Measurements from ENCODE around the gene MAST4. TPM values are rescaled to one million over a fixed set of nuclear protein-coding genes. Genes with fewer than 3 reads are reported as not detected.

The MAST4 gene
- total RNA-seq, 2 donors from 2014 or later, result 9.5 to 20.8 TPM

DNA sequence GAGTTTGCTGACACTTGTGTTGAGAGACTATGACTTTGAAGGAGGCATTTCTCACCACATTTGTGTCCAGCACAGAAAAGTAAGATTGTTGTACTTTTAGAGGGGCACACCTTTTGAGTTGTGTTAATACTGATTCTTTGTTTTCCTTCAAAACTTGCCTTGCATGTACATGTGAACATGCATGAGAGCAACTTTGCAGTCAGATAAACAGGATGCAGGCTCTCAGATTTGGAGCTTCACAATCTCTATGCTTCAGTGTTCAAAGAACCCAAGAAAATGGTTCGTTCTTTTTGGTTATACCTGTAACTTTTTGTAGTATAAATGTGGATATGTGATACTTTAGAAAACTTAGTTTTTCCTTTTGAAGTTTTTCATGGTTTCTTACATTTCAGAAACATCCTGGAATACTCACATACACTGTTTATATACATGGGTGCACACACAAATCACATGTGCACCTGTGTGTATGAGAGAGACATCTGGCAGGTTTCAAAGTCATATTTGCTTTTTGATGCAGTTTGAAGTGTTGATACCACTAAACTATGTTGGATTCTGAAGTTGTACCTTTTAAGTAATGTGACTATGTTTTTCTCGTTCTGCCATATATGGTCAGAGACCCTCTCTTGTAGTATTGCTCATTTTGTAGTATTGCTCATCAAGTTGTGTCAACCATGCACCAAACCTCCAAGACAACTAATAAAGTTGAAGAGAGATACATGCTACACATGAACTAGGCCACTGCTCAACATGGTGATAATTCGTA lies 409.7 kb downstream of the MAST4 start:
- no peak for DNase-seq
- Histone ChIP-seq H3K4me1 (no peaks in the 10 kb centered on the region), H3K27ac (no peak overlapping the region), H3K4me3 (peak overlapping the region; percentile 41), H3K27me3 (no peaks in the 10 kb centered on the region), H3K9ac (ENCODE audit: low read depth in 2 of 2, low read length in 2 of 2) (peak overlapping the region in 1 of 2 donors; percentile 89), H3K9me3 (no peaks in the 10 kb centered on the region), H3K36me3 (no peaks in the 10 kb centered on the region)
- TF ChIP-seq, protein P1, sequence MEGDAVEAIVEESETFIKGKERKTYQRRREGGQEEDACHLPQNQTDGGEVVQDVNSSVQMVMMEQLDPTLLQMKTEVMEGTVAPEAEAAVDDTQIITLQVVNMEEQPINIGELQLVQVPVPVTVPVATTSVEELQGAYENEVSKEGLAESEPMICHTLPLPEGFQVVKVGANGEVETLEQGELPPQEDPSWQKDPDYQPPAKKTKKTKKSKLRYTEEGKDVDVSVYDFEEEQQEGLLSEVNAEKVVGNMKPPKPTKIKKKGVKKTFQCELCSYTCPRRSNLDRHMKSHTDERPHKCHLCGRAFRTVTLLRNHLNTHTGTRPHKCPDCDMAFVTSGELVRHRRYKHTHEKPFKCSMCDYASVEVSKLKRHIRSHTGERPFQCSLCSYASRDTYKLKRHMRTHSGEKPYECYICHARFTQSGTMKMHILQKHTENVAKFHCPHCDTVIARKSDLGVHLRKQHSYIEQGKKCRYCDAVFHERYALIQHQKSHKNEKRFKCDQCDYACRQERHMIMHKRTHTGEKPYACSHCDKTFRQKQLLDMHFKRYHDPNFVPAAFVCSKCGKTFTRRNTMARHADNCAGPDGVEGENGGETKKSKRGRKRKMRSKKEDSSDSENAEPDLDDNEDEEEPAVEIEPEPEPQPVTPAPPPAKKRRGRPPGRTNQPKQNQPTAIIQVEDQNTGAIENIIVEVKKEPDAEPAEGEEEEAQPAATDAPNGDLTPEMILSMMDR (IDR thresholded peaks at IDR 0.05), result no peak
- intact Hi-C loops (cut with DNase I), result loop anchor here (10.0 kb wide), 1 partner anchor 89 kb away; no protein-coding TSS in a partner anchor

DNA sequence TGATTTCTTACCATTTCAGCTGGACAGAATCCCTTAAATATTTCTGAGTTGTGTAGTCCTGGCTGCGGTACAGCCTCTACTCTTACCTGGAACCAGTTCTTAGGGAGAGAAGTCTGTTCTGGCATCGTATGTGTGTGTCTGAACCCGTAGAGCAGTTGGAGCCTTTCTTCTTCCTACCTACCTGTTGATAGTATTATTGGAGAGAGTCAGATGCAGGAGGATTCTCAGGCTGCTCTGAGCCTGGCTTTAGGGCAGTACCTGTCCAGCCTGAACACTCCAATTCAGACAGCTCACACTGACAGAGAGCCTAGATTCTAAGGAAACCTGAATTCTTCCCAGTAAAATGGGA lies 410.3 kb downstream of the MAST4 start:
- no peaks in the 10 kb centered on the region for H3K9me3 ChIP-seq
- H3K4me1 ChIP-seq, result no peaks in the 10 kb centered on the region
- TF ChIP-seq, protein P1 (IDR thresholded peaks at IDR 0.05), result no peak
- no peak overlapping the region for H3K27ac ChIP-seq
- DNase-seq, result no peak
- H3K27me3 ChIP-seq, result no peaks in the 10 kb centered on the region
- intact Hi-C loops (cut with DNase I), result loop anchor here (10.0 kb wide), 1 partner anchor 88 kb away; no protein-coding TSS in a partner anchor
- H3K36me3 ChIP-seq, result no peaks in the 10 kb centered on the region
- no peak overlapping the region for H3K4me3 ChIP-seq
- H3K9ac ChIP-seq (ENCODE audit: low read depth in 2 of 2, low read length in 2 of 2), result peak overlapping the region in 1 of 2 donors; percentile 35

DNA sequence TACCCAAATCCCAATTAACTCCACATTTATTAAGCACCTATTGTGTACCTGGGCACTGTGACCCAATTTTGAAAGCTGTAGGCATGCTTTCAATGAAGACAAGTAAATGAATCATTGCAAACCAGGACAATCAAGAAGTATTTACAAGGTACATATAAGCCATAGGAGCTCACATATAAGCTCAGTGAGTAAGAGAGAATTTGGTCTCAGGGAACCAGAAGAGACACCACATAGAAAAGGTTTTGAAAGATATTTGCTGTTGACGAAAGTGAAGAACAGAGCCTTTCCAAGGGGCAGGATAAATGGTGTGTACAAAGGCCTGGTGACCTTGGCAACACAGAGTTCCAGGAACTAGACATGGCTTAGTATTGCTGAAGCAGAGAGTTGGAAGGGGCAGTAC lies 412.8 kb downstream of the MAST4 start:
- H3K27ac ChIP-seq, result no peak overlapping the region
- H3K36me3 ChIP-seq, result no peaks in the 10 kb centered on the region
- no peak overlapping the region for H3K4me3 ChIP-seq
- no peak for DNase-seq
- H3K27me3 ChIP-seq, result no peaks in the 10 kb centered on the region
- TF ChIP-seq, protein P1 (IDR thresholded peaks at IDR 0.05), result no peak
- H3K4me1 ChIP-seq, result no peaks in the 10 kb centered on the region
- H3K9me3 ChIP-seq, result no peaks in the 10 kb centered on the region
- H3K9ac ChIP-seq (ENCODE audit: low read depth in 2 of 2, low read length in 2 of 2), result no peak overlapping the region
- intact Hi-C loops (cut with DNase I), result loop anchor here (10.0 kb wide), 1 partner anchor 86 kb away; no protein-coding TSS in a partner anchor

DNA sequence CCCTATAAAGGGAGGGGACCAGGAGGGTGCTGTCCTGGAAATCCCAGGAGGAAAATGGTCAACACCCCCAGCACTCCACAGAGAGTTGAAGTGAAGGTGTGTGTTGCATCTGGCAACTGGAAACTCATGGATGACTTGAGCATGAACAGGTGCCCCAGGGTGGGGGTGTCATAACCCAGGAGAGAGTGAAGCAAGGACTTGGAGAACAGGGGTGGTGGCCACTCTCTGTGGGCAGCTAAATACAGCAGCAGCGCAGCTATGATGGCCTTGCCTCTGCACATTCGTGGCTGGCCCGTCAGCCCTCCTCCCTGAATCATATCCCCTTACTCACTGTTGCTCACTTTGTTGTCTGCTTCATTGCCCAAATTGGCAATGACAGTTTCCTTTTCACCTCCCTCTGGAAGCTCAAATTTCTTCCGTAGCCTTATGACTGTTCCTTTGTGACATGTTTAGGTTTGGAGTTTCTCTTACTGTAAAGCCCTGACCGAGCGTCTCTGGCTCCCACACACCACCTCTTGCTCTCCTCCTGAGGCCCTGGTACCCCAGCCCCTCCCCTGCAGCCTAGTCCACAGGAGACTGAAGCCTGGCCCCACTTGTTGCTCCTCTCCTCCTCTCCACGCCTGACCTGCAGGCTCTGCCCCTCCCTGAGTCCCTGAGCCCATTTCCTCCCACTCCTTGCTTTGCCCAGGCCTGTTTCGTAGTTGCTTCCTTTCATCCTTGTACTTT lies 414.7 kb downstream of the MAST4 start:
- DNase-seq, result no peak
- TF ChIP-seq, protein P1 (IDR thresholded peaks at IDR 0.05), result no peak
- Histone ChIP-seq H3K9ac (ENCODE audit: low read depth in 2 of 2, low read length in 2 of 2) (peak overlapping the region in 1 of 2 donors; percentile 21), H3K4me1 (no peaks in the 10 kb centered on the region), H3K9me3 (no peaks in the 10 kb centered on the region), H3K36me3 (no peaks in the 10 kb centered on the region), H3K27me3 (no peaks in the 10 kb centered on the region), H3K27ac (no peak overlapping the region), H3K4me3 (no peak overlapping the region)
- intact Hi-C loops (cut with DNase I), result no loop called here

DNA sequence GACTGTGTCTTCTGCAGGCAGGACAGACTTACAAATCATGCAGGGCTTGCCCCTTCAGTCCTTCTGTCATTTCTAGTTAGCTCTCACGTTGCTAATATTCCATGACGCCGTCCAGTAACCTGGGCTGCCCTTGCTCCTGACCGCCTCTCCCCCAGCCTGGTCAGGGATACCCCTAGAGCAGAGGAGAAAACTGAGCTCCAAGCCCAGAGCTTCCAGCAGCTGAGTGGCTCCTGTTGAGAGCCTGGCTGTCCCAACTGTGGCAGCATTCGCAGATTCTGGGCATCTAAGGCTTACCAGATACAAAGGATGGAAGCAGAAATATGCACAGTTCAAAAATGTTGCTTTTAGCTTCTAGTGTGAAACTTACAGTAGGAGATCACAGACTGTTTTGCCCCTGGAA lies 415.2 kb downstream of the MAST4 start:
- H3K9ac ChIP-seq (ENCODE audit: low read depth in 2 of 2, low read length in 2 of 2), result peak overlapping the region in 1 of 2 donors; percentile 24
- H3K4me1 ChIP-seq, result no peaks in the 10 kb centered on the region
- H3K27ac ChIP-seq, result no peak overlapping the region
- no peaks in the 10 kb centered on the region for H3K9me3 ChIP-seq
- intact Hi-C loops (cut with DNase I), result no loop called here
- no peaks in the 10 kb centered on the region for H3K27me3 ChIP-seq
- TF ChIP-seq, protein P1 (IDR thresholded peaks at IDR 0.05), result no peak
- no peak for DNase-seq
- H3K4me3 ChIP-seq, result no peak overlapping the region
- no peaks in the 10 kb centered on the region for H3K36me3 ChIP-seq
